Measurements from ENCODE around the gene EPB41L4B. TPM values are rescaled to one million over a fixed set of nuclear protein-coding genes. Genes with fewer than 3 reads are reported as not detected.

EPB41L4B gene
- total RNA-seq, 4 donors from 2014 or later, result 0.42 to 2.3 (median 1.5) TPM

DNA sequence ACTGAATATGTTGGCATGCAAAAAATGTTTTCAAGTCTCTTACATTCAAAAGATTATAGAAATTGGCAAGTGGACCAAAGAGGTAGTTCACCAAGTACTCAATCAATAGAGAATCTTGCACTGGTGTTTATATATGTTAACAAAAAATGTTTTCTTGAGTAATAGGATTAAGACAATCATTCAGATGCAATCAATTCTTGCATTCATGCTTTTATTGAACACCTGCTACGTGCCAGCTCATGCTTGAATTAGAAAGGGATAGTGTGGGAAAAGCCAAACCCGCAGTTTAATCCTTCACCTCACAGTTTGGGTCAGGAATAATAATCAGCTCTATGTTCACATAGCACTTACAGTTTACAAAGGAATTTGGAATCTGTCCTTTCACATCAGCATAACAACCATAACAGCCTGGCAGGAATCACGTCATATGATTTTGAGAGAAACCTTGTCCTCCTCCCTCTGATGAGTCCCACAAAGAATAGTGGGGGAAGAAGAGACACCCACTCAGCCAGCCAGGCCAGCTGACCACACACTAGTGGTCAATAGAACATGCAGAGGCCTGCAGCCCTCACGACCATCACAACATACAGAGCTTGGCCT, 117.0 kb downstream of the EPB41L4B start:
- DNase-seq (ENCODE audit: extremely low spot score), result no peak
- H3K9me3 ChIP-seq, result no peaks in the 10 kb centered on the region
- no peaks in the 10 kb centered on the region for H3K4me1 ChIP-seq
- 69% methylated on average over 4 of the region's 4 CpGs for WGBS
- H3K27ac ChIP-seq (replicated peaks in 1 of 4), result no peak overlapping the region
- H3K4me3 ChIP-seq, result no peak overlapping the region
- H3K27me3 ChIP-seq, result no peaks in the 10 kb centered on the region
- TF ChIP-seq EP300 (IDR thresholded peaks at IDR 0.05), result no peak
- no peak for TF ChIP-seq POLR2AphosphoS5 (IDR thresholded peaks at IDR 0.05)
- no peak for TF ChIP-seq CTCF (IDR thresholded peaks at IDR 0.05)
- TF ChIP-seq POLR2A (IDR thresholded peaks at IDR 0.05; ENCODE audit: low read depth), result no peak
- intact Hi-C loops (cut with DNase I), result no loop called here
- peaks cover 0 to 11% (median 0%) of the 10 kb centered on the region in 4 donors for H3K36me3 ChIP-seq

GRCh38 chr9:109199676-109200075, 121.2 kb downstream of the EPB41L4B start:
- Histone ChIP-seq H3K9me3 (no peaks in the 10 kb centered on the region), H3K4me3 (no peak overlapping the region), H3K27me3 (no peaks in the 10 kb centered on the region), H3K27ac (replicated peaks in 1 of 4) (no peak overlapping the region), H3K4me1 (no peaks in the 10 kb centered on the region), H3K36me3 (no peaks in the 10 kb centered on the region)
- intact Hi-C loops (cut with DNase I), result no loop called here
- no peak for DNase-seq (ENCODE audit: extremely low spot score)
- no peak for TF ChIP-seq EP300 (IDR thresholded peaks at IDR 0.05)
- no peak for TF ChIP-seq POLR2A (IDR thresholded peaks at IDR 0.05; ENCODE audit: low read depth)
- TF ChIP-seq CTCF (IDR thresholded peaks at IDR 0.05), result no peak
- TF ChIP-seq POLR2AphosphoS5 (IDR thresholded peaks at IDR 0.05), result no peak
- WGBS, result 70% methylated on average over 5 of the region's 5 CpGs

- H3K4me3 ChIP-seq, result no peak overlapping the region
- no peak for DNase-seq (ENCODE audit: extremely low spot score)
- no peaks in the 10 kb centered on the region for H3K36me3 ChIP-seq
- no peak overlapping the region for H3K27ac ChIP-seq (replicated peaks in 1 of 4)
- no peaks in the 10 kb centered on the region for H3K9me3 ChIP-seq
- H3K27me3 ChIP-seq, result no peaks in the 10 kb centered on the region
- WGBS, result 71% methylated on average over 6 of the region's 6 CpGs
- H3K4me1 ChIP-seq, result no peaks in the 10 kb centered on the region
- TF ChIP-seq EP300 (IDR thresholded peaks at IDR 0.05) (no peak), POLR2AphosphoS5 (IDR thresholded peaks at IDR 0.05) (no peak), POLR2A (IDR thresholded peaks at IDR 0.05; ENCODE audit: low read depth) (no peak)
- intact Hi-C loops (cut with DNase I), result no loop called here
Observed at GRCh38 chr9:109198736-109199382, 122.0 kb downstream of the EPB41L4B start.

DNA sequence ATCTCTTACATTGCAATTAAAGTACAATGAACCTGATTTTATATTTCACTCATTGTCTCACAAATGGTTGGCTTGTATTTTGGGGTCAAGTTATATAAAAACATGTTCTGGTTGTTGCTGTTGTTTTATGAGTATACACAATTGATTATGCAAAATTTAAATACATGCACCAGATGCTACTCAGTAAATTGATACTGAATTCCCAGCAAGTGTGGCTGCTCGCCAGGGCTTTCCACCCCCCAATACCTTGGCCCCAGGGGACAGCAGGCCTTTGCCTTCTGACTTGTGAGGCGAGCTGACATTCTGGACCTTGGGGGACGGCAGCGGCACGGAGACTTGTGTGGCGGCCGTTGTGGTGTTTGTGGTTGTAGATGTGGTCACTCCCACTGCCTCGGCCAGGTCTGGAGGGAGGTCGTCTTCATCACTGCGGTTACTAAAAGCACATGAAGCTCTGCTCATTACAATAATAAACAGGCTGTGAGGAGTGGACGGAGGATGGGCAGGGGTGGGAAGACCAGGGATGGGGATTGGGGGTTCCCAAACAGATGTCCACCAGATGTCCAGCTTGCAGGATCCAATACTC, 126.8 kb downstream of the EPB41L4B start:
- H3K27me3 ChIP-seq, result no peaks in the 10 kb centered on the region
- H3K4me3 ChIP-seq, result no peak overlapping the region
- TF ChIP-seq EP300 (IDR thresholded peaks at IDR 0.05) (no peak), CTCF (IDR thresholded peaks at IDR 0.05) (no peak), POLR2AphosphoS5 (IDR thresholded peaks at IDR 0.05) (no peak), POLR2A (IDR thresholded peaks at IDR 0.05; ENCODE audit: low read depth) (no peak)
- H3K9me3 ChIP-seq, result no peaks in the 10 kb centered on the region
- DNase-seq (ENCODE audit: extremely low spot score), result no peak
- 61% methylated on average over 10 of the region's 11 CpGs for WGBS
- intact Hi-C loops (cut with DNase I), result no loop called here
- peaks cover 0 to 7% (median 0%) of the 10 kb centered on the region in 4 donors for H3K36me3 ChIP-seq
- H3K4me1 ChIP-seq, result no peaks in the 10 kb centered on the region
- no peak overlapping the region for H3K27ac ChIP-seq (replicated peaks in 1 of 4)

DNA sequence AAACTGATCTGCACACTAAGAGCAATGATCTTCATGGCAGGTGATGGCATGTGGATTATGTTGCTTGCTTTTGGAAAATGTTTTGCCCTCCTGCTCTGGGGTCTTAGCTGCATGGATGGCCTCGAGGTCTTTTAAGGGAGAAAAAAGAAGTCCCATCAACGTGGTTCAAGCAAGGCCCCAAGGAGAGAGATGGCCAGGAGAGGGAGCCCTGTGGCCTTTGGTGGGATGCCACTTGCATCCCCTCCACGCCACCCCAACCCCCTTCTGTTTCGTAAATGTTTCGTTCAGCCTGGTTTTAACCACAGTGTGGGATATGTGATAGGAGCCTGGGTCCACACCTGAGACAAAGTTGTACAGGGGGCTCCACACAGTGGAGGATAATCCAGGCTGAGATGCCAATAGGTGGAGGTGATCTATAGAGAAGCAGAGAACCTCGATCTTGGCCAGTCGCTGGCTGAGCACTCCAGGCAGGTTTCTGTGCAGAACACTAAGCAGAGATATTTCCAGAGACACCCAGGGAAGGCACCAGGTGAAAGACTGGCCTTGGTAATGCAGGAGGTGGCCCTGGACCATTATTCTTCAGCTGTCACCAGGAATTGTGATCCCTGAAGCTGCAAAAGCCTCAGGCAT, 128.0 kb downstream of the EPB41L4B start:
- WGBS, result 53% methylated on average over 5 of the region's 7 CpGs
- no peak overlapping the region for H3K4me3 ChIP-seq
- H3K27me3 ChIP-seq, result no peaks in the 10 kb centered on the region
- H3K4me1 ChIP-seq, result no peaks in the 10 kb centered on the region
- intact Hi-C loops (cut with DNase I), result no loop called here
- peaks cover 0 to 7% (median 0%) of the 10 kb centered on the region in 4 donors for H3K36me3 ChIP-seq
- TF ChIP-seq POLR2AphosphoS5 (IDR thresholded peaks at IDR 0.05), result no peak
- no peak for TF ChIP-seq CTCF (IDR thresholded peaks at IDR 0.05)
- no peak for TF ChIP-seq POLR2A (IDR thresholded peaks at IDR 0.05; ENCODE audit: low read depth)
- TF ChIP-seq EP300 (IDR thresholded peaks at IDR 0.05), result no peak
- no peak overlapping the region for H3K27ac ChIP-seq (replicated peaks in 1 of 4)
- no peaks in the 10 kb centered on the region for H3K9me3 ChIP-seq
- no peak for DNase-seq (ENCODE audit: extremely low spot score)

Data from esophagus muscularis mucosa (tissue), 4 donors.